Stomach smooth muscle (tissue), 2 donors: Measurements from ENCODE around the gene NPY4R2.
"Not testable (repeated sequence)": the region's sequence is repeated elsewhere in the genome, so short reads cannot be mapped to it uniquely, and the experiment has no call there.

ENCODE experiments used
- H3K27ac ChIP-seq: one replicate; pipeline ENCODE4 v1.7.0; 2013; ENCODE audit warnings: mild to moderate bottlenecking, low read length, inconsistent platforms
- H3K27me3 ChIP-seq, 2 donors: one replicate each; pipeline ENCODE4 v1.7.0; 2013; ENCODE audit warnings: low read length in 2 of 2; ENCODE audit not compliant: insufficient read depth in 2 of 2, control insufficient read depth in 1 of 2
- H3K36me3 ChIP-seq, 2 donors: one replicate each; pipeline ENCODE4 v1.7.0; 2013; ENCODE audit warnings: low read length in 2 of 2; ENCODE audit not compliant: control insufficient read depth in 2 of 2, insufficient read depth in 2 of 2
- H3K4me1 ChIP-seq: one replicate; pipeline ENCODE4 v1.7.0; 2013; ENCODE audit warnings: low read length; ENCODE audit not compliant: control insufficient read depth, insufficient read depth
- H3K4me3 ChIP-seq, 2 donors: one replicate each; pipeline ENCODE4 v1.7.0; 2013; ENCODE audit warnings: low read length in 2 of 2
- H3K9ac ChIP-seq, 2 donors: one replicate each; pipeline ENCODE4 v1.7.0; 2013; ENCODE audit warnings: low read length in 2 of 2, mild to moderate bottlenecking in 1 of 2
- H3K9me3 ChIP-seq, 2 donors: one replicate each; pipeline ENCODE4 v1.7.0; 2013; ENCODE audit warnings: low read length in 2 of 2; ENCODE audit not compliant: control insufficient read depth in 2 of 2
- donor health status: healthy.
- donor health status: Pancreatic carcinoma.

NPY4R2 gene

DNA sequence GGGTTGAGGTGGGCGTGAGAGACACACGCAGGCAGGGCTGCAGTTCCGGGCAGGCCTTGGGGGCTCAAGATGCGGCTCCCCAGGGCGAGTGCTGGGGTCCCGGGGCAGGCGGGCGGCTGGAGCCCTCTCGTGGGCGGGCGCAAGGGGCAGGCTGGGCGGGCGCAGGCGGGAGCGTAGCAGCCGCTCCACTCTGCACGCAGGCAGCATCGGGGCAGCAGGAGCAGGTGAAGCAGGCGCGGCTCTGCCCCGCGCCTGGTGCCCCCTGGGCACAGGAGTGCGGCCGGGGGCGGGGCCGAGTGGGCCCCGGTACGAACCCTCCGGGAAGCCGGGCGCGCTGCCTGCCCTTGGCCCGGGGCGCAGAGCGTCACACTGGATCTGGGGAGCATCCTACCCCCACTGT, at the start of gene NPY4R2:
Gene NPY4R2, plus strand, starts transcription at position 188 of the 400 bp plus-strand sequence. CDS start 3,326 bp downstream, outside the sequence.
- not testable (repeated sequence) for H3K36me3 ChIP-seq, H3K27me3 ChIP-seq, H3K4me1 ChIP-seq, H3K9ac ChIP-seq, H3K27ac ChIP-seq, H3K9me3 ChIP-seq, H3K4me3 ChIP-seq

DNA sequence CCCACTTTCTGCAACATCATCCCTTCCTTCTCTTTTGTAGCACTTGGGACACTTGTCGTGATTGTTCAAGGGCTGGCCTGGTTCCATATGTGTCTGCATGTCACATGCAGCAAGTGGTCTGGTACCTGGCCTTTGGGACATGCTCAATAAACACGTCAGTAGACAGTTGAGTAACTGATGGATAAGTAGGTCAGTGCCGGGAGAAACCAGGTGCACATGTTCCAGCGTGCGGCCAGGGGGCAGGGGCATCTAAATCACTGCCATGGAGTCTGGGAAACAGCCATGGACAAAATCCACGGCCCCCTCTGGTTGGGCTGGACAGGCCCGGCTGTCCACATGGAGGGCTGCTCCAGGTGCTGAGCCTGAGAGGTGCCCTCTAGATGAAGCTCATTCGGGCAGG, 47.6 kb upstream of the NPY4R2 start:
- not testable (repeated sequence) for H3K36me3 ChIP-seq, H3K27me3 ChIP-seq, H3K9ac ChIP-seq, H3K9me3 ChIP-seq, H3K4me1 ChIP-seq, H3K27ac ChIP-seq, H3K4me3 ChIP-seq

GRCh38 chr10:47871485-47872180, 46.8 kb upstream of the NPY4R2 start:
- not testable (repeated sequence) for H3K9ac ChIP-seq, H3K27ac ChIP-seq, H3K4me1 ChIP-seq, H3K27me3 ChIP-seq, H3K4me3 ChIP-seq, H3K9me3 ChIP-seq, H3K36me3 ChIP-seq

DNA sequence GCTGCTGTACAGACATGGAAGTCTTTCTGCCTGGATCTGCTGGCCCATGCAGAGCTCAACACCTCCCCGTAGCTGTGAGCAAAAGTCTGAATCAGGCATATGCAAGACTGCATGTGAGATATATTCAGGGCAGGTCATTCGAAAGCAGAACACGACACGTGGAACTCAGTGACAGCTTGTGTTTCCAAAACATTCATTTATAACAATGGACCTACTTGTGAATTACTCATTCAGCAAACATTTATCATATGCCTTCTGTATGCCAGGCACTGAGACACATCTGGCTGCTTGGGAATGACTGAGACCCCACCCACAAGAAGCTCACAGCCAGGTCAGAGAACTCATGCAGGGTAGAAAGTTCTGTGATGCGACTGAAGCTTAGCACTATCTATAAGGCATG, 46.2 kb upstream of the NPY4R2 start:
- H3K36me3 ChIP-seq, H3K27ac ChIP-seq, H3K4me3 ChIP-seq, H3K4me1 ChIP-seq, H3K27me3 ChIP-seq, H3K9ac ChIP-seq, H3K9me3 ChIP-seq: not testable (repeated sequence)

- not testable (repeated sequence) for H3K4me3 ChIP-seq, H3K27me3 ChIP-seq, H3K9ac ChIP-seq, H3K36me3 ChIP-seq, H3K27ac ChIP-seq, H3K9me3 ChIP-seq, H3K4me1 ChIP-seq
Measured at GRCh38 chr10:47884239-47884638, 34.2 kb upstream of the NPY4R2 start.

DNA sequence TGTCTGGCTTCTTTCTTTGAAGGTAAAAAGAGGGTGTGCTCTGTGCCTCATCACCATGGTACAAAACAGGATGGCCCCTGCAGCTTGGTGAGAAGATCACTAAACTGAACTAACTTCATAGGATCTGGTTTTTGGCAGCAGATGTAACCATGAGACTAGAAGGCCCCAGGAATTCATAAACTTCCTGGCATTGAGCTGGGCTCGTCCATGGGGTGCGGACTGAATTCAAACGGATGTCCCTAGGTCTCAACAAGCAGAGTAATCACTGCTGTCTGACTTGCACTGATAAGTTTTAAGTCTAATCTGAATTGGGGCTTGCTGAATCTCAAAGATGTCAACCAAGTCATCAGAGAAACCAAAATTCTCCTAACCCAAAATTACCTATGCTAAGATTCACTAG, 33.5 kb upstream of the NPY4R2 start:
- H3K36me3 ChIP-seq, H3K4me1 ChIP-seq, H3K9ac ChIP-seq, H3K4me3 ChIP-seq, H3K27ac ChIP-seq, H3K9me3 ChIP-seq, H3K27me3 ChIP-seq: not testable (repeated sequence)

DNA sequence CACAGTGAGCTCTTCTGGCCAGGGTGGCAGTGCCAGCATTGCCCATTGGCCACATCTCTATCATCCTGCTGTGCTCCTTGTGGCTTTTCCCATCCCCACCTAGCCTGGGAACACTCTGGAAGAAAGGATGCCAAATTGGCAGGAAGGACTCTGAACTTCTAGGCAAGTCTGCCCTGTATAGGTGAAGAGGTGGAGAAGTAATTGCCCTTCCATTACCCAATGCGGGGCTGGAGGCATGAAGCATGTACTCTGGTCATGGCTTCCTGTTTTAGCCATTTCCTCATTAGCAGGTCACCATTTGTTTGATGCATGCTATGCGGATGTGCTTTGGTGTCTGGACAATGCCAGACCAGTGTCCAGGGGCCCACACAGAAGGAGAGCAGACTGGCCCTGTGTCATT, 32.1 kb upstream of the NPY4R2 start:
- H3K27me3 ChIP-seq, H3K27ac ChIP-seq, H3K9ac ChIP-seq, H3K9me3 ChIP-seq, H3K4me1 ChIP-seq, H3K4me3 ChIP-seq, H3K36me3 ChIP-seq: not testable (repeated sequence)

- not testable (repeated sequence) for H3K4me1 ChIP-seq, H3K9ac ChIP-seq, H3K36me3 ChIP-seq, H3K27ac ChIP-seq, H3K4me3 ChIP-seq, H3K9me3 ChIP-seq, H3K27me3 ChIP-seq
Measured at GRCh38 chr10:47886827-47887226, 31.6 kb upstream of the NPY4R2 start.

- H3K36me3 ChIP-seq, H3K4me3 ChIP-seq, H3K27me3 ChIP-seq, H3K9me3 ChIP-seq, H3K4me1 ChIP-seq, H3K27ac ChIP-seq, H3K9ac ChIP-seq: not testable (repeated sequence)
Measured at GRCh38 chr10:47890737-47891136, 27.7 kb upstream of the NPY4R2 start.

DNA sequence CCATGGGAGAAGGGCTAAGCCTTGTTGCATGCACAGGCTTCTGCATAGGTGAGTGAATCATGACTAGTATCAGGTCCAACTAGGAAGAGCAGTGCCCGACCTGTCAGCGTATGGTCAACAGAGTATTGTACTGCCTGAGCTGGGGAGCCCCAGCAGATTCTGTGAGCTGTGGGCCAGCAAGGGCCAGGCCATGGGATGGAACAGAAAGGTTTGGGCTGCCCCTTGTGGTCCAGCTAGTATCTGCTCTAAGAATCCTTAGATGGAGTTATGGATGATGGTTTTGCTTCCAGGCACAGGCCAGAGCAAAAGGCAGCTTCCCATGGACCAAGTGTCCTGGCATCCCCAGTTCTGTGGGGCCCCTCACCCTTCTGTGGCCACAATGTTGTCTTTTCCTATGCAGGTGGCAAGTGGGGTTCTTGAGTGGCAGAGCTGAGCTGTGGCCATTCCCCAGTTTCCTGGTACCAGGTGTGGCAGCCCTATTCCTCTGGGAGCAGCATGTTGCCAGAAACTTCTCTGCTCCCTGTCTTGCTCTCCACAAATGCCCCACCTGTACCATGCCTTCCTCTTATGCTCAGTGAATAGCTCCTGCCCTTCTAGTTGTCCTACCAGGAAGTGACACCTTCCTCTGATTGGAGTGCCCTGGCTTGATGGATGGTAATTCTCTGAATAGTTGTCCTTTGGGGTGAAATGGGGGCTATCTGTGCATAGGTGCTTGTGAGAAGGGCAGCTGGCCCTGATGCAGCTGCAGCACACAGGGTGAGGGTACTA, 25.8 kb upstream of the NPY4R2 start:
- not testable (repeated sequence) for H3K9me3 ChIP-seq, H3K27ac ChIP-seq, H3K27me3 ChIP-seq, H3K4me3 ChIP-seq, H3K36me3 ChIP-seq, H3K4me1 ChIP-seq, H3K9ac ChIP-seq

GRCh38 chr10:47894571-47894970, 23.9 kb upstream of the NPY4R2 start:
- not testable (repeated sequence) for H3K27ac ChIP-seq, H3K9ac ChIP-seq, H3K4me1 ChIP-seq, H3K4me3 ChIP-seq, H3K36me3 ChIP-seq, H3K27me3 ChIP-seq, H3K9me3 ChIP-seq
